GM19023 (cell line): ENCODE results near the gene RAN.
"Not testable (repeated sequence)": the region's sequence is repeated elsewhere in the genome, so short reads cannot be mapped to it uniquely, and the experiment has no call there.

ENCODE experiments used
- ATAC-seq: cut with Tn5 transposase; IDR thresholded peaks from one replicate; pipeline ENCODE4 v1.9.1; 2021; ENCODE audit warnings: mild to moderate bottlenecking, moderate library complexity; ENCODE audit not compliant: unreplicated experiment

Gene RAN

DNA sequence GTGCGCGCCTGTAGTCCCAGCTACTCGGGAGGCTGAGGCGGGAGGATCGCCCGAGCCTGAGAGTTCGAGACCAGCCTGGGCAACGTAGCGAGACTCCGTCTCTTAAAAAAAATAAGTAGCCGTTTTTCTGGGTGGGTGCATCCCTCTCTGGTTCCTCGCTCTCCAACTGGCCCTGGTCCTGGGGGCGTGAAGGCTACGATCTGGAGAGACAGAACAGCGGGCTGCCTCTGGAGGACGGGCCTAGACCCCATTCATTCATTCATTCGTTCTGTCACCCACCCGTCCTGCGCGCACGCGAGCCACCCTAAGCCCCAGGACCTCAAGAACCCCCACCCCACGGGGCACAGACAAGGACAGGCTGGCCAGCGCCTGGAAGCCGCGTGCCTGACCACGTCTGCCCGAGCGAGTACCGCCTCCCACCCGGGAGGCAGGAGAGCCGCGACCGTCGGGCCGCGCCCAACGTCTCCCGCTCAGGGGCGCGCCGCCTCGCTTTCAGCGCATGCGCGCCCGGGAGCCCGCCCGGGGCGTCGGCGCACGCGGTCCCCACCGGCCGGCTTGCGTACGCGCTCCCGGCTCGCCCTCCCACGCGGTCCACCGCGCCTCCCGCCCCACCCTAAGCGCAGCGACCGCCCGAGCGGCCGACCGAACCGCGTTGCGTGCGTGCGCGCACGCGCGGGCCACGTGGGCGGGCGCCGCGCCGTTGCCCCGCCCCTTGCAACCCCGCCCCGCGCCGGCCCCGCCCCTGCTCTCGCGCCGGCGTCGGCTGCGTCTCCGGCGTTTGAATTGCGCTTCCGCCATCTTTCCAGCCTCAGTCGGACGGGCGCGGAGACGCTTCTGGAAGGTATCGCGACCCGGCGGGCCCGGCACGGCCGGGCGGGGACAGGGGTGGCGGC lies at the start of gene RAN:
TSS of gene RAN (plus strand) at position 781 of the 893 bp plus-strand sequence. CDS start 528 bp downstream, outside the sequence.
- ATAC-seq = peak; percentile 70

DNA sequence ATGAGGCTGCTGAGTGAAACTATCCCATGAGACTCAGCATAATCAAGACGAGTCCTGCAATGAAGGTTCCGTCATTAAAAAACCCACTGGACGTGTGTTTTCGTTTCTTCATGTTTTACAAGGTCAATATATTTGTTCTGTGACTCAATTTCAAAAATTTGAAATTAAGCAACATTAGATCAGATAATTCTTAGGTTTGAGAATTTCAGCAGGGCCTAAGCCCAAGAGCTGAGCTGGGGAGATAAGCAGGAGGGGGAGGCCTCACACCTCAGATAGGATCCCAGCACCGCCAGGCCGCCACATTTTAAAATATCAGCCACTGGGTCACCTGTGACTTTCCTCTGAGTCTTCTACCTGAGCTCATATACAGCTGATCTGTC lies 46.1 kb upstream of the RAN start:
- ATAC-seq = no peak

DNA sequence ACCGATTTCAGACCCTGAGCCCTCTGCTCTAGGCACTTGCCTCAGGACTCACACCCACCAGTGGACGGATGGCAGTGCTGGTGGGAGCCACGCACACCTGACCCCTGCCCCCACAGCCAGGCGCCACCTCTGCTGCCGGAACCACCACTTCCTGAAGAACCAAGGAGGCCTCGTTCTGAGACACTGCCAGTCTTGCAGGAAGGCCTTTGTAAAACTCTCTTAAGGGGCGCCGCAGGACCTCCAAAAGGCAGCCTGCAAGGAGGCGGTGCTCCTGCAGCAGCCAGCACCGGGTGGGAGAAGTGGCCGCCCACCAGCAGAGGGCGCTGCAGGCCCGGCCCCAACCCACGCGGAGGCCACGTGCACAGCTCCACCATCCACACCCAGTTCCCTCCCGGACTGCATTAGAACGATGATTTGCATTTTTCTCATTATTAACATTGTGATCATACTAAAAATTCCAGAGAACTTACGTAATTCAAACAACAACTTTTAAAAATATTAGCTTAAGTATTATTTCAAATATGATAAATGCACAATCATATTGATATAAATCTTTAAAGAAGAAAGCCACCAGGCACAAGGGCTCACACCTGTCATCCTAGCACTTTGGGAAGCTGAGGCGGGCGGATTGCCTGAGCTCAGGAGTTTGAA lies 45.6 kb upstream of the RAN start:
- no peak for ATAC-seq

DNA sequence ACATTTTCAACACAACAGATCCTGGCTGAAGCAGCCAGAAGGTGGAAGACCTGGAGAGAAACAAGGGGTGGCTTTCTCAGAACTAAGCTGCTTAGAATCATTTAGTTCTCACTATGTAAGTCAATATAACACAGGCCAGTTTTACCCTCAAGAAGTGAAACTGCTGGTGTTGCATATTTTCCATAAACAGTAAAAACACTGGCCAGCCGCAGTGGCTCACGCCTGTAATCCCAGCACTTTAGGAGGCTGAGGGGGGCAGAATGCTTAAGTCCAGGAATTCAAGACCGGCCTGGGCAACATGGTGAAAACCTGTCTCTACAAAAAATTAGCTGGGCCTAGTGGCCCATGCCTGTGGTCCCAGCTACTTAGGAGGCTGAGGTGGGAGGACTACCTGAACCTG lies 44.4 kb upstream of the RAN start:
- no peak for ATAC-seq

DNA sequence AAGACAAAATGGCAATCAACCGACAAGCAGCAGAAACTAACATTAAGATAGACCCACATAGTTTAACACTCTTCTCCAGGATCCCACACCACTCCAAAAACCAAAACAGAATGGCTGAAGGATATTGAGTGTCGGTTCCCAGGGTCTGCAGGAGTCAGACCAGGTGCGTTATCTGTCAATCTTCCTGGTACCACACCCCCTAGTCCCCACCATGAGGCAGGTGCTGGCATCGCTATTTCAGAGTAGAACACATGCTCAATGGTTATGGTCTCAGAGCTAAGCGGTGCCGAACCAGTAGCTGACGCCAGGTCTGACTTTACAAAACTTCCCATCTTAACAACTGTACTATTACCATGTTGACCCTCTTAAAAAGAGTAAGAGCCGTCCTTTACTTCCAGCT lies 43.0 kb upstream of the RAN start:
- no peak for ATAC-seq

DNA sequence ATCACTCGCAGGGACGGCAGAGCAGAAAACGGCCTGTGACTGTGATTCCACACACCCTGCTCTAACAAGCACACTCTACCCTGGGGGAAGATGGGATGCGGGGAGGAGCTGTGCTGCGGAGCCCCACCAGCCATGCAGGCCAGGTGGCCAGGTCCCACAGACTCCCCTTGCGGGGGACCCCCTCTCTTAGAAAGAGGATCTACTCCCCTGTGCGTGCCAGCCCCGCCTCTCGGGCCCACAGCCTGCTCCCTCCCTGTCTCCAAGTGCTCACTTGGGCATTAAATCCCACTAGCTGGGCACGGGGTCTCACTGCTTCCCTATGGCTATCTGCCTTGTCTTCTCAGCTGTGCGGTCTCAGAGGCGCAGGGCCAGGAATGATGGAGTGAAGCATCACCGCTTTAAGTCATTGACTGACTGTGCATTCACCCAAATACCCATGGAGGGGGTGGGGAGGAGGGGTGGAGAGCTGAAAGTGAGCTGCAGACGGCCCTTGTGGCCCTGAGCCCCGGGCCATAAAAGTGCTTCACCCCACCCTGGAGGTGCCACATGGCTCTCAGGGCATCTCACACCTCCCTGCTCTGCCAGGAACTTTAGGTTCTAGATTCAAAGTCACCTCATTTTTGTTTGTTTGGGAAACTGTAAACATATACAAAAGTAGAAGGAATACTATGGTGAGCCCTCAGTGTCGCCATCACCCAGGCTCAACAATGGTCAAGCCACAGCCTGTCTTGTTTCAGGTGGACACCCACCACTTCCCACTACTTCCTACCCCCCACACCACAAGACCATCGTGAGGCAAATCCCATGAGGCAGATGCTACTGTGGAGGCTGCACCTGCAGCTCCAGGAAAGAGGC lies 42.2 kb upstream of the RAN start:
- no peak for ATAC-seq

DNA sequence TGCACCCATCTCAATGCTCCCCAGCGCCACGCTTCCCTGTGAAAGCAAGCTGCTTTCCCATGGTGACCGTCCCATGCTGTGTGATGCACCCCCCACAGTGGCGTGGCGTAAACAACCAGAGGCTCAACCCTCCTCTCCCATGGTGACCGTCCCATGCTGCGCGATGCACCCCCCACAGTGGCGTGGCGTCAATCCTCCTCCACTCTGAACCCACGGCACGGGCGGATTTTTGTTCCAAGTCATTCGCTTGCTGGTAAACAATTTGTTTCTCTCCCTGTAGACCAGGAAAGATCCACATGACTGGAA lies 41.7 kb upstream of the RAN start:
- ATAC-seq = no peak

DNA sequence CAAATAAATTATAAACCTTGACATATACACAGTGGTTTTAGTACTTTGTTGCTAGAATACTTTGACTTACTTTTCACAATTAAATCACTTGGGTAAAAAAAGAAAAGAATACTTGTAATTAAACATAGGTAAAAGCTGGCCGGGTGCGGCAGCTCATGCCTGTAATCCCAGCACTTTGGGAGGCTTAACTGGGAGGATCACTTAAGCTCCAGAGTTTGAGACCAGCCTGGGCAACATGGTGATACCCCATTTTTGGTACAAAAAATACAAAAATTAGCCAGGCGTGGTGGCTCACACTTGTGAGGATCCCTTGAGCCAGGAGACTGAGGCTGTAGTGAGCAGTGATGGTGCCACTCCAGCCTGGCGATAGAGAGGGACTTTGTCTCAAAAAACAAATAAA lies 40.6 kb upstream of the RAN start:
- ATAC-seq = no peak

DNA sequence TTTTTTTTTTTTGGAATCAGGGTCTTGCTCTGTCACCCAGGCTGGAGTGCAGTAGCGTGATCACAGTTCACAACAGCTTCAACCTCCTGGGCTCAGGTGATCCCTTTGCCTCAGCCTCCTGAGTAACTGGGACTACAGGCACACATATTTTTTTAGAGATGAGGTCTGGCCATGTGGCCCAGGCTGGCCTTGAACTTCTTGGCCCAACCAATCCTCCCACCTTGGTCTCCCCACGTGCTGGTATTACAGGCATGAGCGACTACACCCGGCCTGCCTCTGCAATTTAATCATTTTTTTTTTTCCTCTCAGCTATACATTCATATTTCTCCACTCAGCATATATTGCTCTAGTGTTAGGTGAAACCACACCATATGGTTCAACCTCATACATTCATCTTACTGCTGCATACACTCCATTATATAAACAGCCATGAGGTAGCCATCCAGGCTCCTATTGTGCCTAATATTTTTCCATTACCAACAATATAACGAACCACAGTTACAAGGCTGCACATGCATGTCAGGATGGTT lies 39.9 kb upstream of the RAN start:
- ATAC-seq = no peak

DNA sequence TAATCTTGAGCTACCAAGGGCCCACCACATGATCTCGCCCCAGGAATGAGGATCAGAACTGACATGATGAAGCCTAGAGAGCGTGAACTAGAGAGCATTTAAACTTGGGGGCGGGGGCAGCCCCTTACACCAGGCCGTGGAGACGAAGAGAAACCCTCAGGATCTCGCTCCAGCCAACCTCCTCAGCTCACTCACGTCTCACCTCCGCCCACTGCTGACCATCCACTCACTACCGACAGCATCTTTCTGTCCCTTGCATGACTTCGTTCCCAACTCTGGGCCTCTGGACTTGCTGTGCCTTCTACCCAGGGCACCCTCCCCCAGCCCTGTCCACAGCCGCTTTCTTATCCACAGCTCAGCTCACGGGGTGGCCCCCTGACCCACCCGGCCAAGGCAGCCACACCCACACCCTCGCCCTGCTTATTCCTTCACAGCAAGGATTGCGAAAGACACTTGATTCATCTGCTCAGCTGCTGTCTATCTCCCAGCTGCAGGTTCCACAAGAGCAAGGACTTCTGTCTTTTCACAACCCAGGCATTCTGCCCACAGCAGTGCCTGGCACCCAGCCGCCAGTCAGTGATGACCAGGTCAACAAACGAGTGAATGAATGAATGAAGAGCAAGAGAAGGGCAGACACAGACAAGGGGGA lies 39.2 kb upstream of the RAN start:
- ATAC-seq = no peak

DNA sequence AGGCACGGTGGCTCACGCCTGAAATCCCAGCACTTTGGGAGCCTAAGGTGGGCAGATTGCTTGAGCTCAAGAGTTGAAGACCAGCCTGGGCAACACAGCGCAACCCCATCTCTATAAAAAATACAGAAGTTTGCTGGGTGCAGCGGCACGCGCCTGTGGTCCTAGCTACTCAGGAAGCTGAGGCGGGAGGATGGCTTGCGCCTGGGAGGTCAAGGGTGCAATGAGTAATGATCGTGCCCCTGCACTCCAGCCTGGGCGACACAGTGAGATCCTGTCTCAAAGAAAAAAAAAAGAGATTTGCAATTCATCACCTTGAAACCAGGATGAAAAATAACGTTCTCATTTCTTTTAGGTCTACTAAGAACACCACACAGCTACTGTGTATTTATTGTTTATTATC lies 36.9 kb upstream of the RAN start:
- no peak for ATAC-seq

DNA sequence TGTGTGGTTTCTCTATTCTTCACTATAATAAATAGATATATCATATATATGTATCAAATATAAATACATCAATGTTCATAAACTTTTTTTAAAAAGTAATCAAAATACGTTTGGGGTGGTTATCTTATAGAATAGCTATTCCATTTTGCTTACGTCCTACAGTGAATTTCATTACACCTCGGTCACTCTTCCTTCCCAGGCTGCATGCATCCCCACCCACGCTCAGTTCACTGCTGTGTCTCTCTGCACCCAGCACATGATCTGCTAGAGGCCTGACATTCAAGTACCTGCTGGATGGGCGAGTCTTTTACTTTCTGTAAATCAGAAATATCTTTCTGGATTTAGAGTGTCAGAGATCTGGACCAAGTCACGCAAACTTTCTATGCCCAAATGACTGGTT lies 36.4 kb upstream of the RAN start:
- no peak for ATAC-seq

DNA sequence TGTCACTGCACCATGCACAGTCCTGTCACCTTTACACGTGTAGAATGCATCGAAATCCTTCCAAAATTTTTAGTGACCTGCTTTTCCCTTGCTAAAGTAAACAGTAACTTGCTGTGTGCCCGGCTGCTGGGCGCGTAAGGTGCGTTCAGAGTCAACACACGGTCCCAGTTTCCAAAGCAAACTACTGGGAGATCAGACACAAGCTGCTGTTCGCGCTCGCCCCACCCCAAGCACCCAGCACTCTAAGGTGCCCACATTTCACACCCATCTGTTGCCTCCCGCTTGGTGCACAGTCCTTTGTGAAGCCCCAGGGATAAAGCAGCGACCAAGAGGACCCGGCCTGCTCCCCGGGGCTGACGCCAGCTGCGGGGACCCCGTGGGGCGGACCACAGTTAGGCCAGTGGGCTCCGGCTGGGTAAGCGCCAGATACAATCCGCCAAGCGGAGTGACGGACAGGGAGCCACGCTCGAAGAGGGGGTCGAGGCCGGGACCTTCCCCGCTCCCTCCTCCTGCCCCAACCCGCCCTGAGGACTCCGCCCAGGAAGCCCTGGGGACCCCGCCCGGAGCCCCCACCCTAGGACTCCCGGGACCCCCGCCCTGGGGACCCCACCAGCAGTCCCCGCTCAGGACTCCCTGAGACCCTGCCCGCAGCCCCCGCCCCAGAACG lies 33.4 kb upstream of the RAN start:
- peak; percentile 26 for ATAC-seq

DNA sequence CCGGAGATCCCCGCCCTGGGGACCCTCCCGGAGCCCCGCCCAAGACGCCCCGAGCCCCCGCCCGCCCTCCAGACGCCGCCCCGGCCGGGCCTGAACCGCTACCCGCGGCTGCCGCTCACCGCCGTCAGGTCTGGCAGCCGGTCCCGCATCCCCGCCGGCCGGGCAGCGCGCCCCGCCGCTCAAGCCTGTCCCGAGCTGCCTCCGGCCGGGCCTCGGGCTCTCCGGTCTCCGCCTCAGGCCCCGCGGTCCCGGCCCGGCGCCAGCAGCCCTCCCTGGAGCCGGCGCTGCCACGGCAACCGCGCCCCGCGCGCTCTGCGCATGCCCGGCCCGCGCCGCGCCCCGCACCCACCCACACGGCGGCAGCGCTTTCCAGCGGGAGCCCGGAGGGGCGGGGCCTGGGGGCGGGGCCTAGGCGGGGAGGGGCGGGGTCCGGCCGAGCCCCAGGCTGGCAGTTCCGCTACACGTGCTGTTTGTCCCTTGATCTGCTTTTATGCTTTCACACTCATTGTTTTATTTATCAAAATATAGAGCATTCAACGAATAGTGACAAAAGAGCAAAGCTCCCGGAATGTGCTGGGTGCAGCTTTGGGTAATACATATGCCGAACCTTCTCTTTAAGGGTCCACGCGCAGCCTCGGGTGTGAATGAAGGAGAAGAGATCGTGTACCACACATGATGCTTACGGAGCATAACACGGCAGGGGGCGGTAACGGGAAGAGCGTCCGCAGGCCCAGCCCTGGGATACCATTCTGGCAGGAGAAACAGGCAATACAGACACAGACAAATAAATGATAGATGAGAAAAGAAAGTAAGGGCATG lies 32.7 kb upstream of the RAN start, which contains the start of gene STX2:
TSS of gene STX2 (minus strand) at position 300 of the 819 bp plus-strand sequence. CDS start at position 149, 151 bp downstream.
- ATAC-seq = peak; percentile 75

DNA sequence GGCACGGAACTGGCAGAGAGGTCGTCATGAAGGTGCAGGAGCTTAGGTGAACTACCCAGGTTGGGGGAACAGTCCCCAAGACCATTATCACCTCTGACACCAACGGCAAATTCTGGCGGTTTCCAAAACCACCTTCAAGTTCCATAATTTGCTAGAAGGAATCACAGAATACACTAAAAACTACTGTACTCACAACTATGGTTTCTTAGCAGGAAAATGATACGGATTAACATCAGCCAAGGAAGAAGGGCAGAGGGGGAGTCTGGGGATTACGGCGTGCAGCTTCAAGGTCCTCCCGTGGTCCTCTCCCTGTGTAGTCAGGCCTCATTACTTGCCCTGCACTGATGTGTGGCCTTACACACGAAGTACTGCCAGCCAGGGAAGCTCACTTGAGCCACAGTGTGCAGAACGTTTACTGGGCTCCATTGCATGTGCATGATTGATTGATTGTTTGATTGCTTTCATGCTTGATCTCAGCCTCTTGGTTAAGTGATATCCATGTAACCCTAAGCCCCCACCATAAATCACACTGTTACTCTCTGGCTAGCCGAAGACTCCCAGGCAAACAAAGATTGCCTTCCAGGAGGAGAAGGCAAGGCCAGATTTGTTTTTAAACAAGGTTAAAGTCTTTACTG lies 32.0 kb upstream of the RAN start:
- no peak for ATAC-seq

DNA sequence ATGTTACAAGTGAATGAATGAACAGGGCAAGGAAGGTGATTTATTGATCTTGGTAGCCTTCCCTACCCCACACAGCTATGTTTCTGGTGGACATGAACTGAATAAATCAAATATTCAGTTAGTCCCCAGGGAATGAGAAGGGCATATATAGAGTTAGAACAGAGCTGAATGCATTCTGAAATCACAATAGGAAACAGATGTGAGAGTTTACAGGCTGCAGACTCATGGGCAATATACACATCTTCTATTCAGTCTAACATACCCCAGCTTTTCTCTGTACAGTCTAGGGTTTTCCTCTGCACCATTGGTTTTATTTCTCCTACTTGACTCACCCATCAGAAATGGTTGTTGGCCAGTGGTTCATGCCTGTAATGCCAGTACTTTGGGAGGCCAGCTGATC lies 25.5 kb upstream of the RAN start:
- ATAC-seq = no peak

DNA sequence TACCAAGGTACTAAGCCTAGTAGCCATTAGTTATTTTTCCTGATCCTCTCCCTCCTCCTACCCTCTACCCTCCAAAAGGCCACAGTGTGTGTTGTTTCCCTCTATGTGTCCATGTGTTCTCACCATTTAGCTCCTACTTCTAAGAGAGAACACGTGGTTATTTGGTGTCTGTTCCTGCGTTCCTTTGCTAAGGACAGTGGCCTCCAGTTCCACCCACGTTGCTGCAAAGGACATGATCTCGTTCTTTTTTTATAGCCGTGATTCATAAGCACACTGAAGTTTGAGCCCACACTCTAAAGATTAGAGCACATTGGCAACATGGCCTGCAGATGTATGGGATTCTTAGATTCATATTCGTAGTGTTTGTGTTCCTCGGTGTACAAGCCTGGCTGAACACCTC lies 24.8 kb upstream of the RAN start:
- no peak for ATAC-seq

DNA sequence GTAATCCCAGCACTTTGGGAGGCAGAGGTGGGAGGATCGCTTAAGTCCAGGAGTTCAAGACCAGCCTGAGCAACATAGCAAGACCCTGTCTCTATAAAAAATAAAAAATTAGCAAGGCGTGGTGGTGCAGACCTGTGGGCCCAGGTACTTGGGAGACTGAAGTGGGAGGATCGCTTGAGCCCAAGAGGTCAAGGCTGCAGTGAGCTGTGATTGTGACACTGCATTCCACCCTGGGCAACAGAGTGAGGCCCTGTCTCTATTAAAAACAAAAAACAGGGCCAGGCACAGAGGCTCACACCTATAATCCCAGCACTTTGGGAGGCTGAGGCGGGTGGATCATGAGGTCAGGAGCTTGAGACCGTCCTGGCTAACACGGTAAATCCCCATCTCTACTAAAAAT lies 23.8 kb upstream of the RAN start:
- not testable (repeated sequence) for ATAC-seq

DNA sequence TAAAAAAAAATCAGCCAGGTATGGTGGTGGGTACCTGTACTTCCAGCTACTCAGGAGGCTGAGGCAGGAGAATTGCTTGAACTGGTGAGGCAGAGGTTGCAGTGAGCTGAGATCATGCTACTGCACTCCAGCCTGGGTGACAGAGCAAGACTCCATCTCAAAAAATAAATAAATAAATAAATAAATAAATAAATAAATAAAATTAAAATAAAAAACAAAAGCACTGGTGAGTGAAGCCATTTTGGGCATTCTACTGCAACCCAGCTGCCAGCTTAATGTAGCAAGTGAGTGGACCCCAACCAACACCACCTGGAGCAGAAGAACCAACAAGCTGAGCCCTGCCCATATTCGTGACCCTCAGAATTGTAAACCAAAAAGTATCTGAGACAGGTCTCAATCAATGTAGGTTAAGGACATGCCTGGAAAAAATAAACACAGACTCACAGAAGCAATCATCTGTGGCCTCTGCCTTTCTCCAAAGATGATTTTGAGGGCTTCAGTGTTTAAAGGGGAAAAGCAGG lies 23.0 kb upstream of the RAN start:
- not testable (repeated sequence) for ATAC-seq
